Uterus (tissue), 4 donors: ENCODE measurements around the gene PLCG1. TPM values are rescaled to one million over a fixed set of nuclear protein-coding genes. Genes with fewer than 3 reads are reported as not detected.
"Not testable (repeated sequence)": the region's sequence is repeated elsewhere in the genome, so short reads cannot be mapped to it uniquely, and the experiment has no call there.

Source experiments
- DNase-seq, 2 donors: peaks; one replicate each; pipeline ENCODE4 v3.0.0-alpha.2; 2019 to 2020
- H3K27ac ChIP-seq, 2 donors: fragments of 200-600 bp; sonication (generic); 1 replicate in 1 of 2; 2 replicates in 1 of 2; pipeline ENCODE4 v1.5.1; 2016 to 2018
- H3K27me3 ChIP-seq, 2 donors: fragments of 200-600 bp; sonication (generic); one replicate each; pipeline ENCODE4 v1.5.1; 2018 to 2019; ENCODE audit warnings: control low read depth in 1 of 2
- H3K36me3 ChIP-seq, 2 donors: fragments of 200-600 bp; sonication (generic); one replicate each; pipeline ENCODE4 v1.5.1; 2019; ENCODE audit warnings: control low read depth in 1 of 2
- H3K4me1 ChIP-seq, 2 donors: fragments of 200-600 bp; sonication (generic); one replicate each; pipeline ENCODE4 v1.5.1; 2018 to 2019; ENCODE audit warnings: control low read depth in 1 of 2
- H3K4me3 ChIP-seq, 2 donors: fragments of 200-600 bp; sonication (generic); 1 replicate in 1 of 2; 2 replicates in 1 of 2; pipeline ENCODE4 v1.5.1; 2018 to 2019; ENCODE audit warnings: mild to moderate bottlenecking in 1 of 2
- H3K9me3 ChIP-seq, 2 donors: fragments of 200-600 bp; sonication (generic); one replicate each; pipeline ENCODE4 v1.5.1; 2019; ENCODE audit warnings: control low read depth in 1 of 2
- POLR2A ChIP-seq, 2 donors: fragments of 450-650 bp; IDR thresholded peaks; one replicate each; pipeline ENCODE4 v1.6.1; 2016; ENCODE audit warnings: antibody characterized with exemption in 2 of 2, mild to moderate bottlenecking in 1 of 2, moderate library complexity in 1 of 2
- intact Hi-C: fragments of 100-400 bp; cut with DNase I; formaldehyde crosslinking; loops from one replicate; pipeline ENCODE4 v1.15.1; 2023; ENCODE audit warnings: low total_unique reads
- total RNA-seq, 4 donors: library from RNA; depleted of rRNA in 3 of 4; stranded (reverse); fragments of >200 nt in 3 of 4; gene quantifications; one replicate each; pipeline versions ENCODE4 v1.1.0 to v1.2.4, GENCODE V29; 2014 to 2023
- TF ChIP-seq, protein P1 (sequence below), 4 experiments: fragments of 200-600 bp in 2 of 4; fragments of 450-650 bp in 2 of 4; sonication (generic) in 2 of 4; IDR thresholded peaks; one replicate each; pipeline ENCODE4 v1.5.1; 2016 to 2019; ENCODE audit warnings: antibody characterized with exemption in 4 of 4, mild to moderate bottlenecking in 2 of 4, moderate library complexity in 1 of 4
- donor health status: DM: yes; HTN: yes; CAD: no.

Gene PLCG1
- total RNA-seq, 4 donors from 2014 or later: 38.8 to 180 (median 138) TPM

DNA sequence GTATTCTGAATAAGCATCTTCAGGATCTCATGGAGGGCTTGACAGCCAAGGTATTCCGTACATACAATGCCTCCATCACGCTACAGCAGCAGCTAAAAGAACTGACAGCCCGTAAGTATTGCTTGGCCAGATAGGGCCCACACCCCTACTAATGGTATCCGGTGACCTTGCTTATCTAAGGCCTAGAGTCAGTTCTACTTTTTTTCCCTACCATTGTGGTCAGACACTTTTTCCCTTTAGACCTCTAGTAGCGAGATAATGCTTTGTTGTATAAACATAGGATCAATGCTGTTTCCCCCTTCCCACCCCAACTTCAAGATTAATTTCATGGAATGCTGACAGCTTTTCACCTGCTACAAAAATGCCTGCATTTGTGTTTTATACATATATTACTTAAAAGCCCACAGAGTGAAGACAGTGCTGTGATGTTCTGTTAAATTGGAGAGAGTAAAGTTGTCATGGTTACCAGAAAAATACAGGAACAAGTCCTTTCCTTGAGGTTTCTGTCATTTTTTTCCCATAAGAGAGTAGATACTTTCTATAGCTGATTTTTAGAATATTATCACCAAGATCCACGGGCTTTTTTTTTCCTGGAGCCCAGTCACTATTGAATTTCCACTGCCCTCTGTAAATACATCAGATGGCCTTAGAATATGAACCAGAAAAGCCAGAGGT, 20.9 kb upstream of the PLCG1 start:
- no peaks in the 10 kb centered on the region for H3K27me3 ChIP-seq
- H3K4me1 ChIP-seq: no peaks in the 10 kb centered on the region
- intact Hi-C loops: no loop called here
- no peaks in the 10 kb centered on the region for H3K36me3 ChIP-seq
- no peaks in the 10 kb centered on the region for H3K9me3 ChIP-seq
- H3K27ac ChIP-seq: no peak overlapping the region
- TF ChIP-seq, protein P1, sequence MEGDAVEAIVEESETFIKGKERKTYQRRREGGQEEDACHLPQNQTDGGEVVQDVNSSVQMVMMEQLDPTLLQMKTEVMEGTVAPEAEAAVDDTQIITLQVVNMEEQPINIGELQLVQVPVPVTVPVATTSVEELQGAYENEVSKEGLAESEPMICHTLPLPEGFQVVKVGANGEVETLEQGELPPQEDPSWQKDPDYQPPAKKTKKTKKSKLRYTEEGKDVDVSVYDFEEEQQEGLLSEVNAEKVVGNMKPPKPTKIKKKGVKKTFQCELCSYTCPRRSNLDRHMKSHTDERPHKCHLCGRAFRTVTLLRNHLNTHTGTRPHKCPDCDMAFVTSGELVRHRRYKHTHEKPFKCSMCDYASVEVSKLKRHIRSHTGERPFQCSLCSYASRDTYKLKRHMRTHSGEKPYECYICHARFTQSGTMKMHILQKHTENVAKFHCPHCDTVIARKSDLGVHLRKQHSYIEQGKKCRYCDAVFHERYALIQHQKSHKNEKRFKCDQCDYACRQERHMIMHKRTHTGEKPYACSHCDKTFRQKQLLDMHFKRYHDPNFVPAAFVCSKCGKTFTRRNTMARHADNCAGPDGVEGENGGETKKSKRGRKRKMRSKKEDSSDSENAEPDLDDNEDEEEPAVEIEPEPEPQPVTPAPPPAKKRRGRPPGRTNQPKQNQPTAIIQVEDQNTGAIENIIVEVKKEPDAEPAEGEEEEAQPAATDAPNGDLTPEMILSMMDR (IDR thresholded peaks at IDR 0.05): no peak
- no peak for TF ChIP-seq POLR2A (IDR thresholded peaks at IDR 0.05)
- DNase-seq: no peak
- no peak overlapping the region for H3K4me3 ChIP-seq

DNA sequence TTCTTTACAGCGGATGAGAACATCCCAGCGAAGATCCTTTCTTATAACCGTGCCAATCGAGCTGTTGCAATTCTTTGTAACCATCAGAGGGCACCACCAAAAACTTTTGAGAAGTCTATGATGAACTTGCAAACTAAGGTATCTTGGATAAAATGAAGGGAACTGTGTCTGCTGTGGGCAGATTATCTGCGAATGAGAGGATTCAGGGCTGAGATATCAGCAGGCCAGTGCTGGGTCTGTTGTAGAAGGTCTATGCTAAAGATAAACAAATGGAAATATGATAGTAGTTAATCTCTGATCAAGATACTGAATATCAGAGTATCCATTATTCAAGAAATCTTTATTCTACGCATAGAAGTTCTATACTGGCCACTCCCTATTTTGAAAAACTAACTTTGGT, 19.2 kb upstream of the PLCG1 start:
- H3K9me3 ChIP-seq, H3K27ac ChIP-seq, H3K36me3 ChIP-seq, DNase-seq, intact Hi-C loops, H3K4me3 ChIP-seq, H3K27me3 ChIP-seq, H3K4me1 ChIP-seq: not testable (repeated sequence)

DNA sequence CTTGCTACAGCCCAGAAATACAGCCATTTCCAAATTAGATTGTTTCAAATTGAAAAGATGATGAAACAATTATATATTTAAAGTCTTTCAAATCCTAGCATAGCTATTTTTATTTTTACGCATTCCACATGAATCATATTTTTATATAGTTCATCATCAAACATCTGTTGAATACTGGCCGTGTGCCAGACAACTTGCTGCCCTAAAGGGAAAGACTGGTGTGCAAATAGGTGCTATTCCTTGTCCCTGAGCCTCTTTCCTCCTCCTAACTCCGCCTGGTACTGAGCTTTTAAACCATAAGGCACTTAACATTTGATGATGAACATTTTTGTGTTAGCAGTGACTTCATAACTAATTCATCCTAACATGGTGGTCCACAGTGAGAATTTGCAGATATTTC, 18.7 kb upstream of the PLCG1 start:
- H3K27me3 ChIP-seq: no peaks in the 10 kb centered on the region
- H3K4me3 ChIP-seq: no peak overlapping the region
- no peaks in the 10 kb centered on the region for H3K9me3 ChIP-seq
- TF ChIP-seq POLR2A (IDR thresholded peaks at IDR 0.05): no peak
- TF ChIP-seq, protein P1 (IDR thresholded peaks at IDR 0.05): no peak
- intact Hi-C loops: no loop called here
- H3K27ac ChIP-seq: no peak overlapping the region
- no peaks in the 10 kb centered on the region for H3K4me1 ChIP-seq
- H3K36me3 ChIP-seq: no peaks in the 10 kb centered on the region
- no peak for DNase-seq

DNA sequence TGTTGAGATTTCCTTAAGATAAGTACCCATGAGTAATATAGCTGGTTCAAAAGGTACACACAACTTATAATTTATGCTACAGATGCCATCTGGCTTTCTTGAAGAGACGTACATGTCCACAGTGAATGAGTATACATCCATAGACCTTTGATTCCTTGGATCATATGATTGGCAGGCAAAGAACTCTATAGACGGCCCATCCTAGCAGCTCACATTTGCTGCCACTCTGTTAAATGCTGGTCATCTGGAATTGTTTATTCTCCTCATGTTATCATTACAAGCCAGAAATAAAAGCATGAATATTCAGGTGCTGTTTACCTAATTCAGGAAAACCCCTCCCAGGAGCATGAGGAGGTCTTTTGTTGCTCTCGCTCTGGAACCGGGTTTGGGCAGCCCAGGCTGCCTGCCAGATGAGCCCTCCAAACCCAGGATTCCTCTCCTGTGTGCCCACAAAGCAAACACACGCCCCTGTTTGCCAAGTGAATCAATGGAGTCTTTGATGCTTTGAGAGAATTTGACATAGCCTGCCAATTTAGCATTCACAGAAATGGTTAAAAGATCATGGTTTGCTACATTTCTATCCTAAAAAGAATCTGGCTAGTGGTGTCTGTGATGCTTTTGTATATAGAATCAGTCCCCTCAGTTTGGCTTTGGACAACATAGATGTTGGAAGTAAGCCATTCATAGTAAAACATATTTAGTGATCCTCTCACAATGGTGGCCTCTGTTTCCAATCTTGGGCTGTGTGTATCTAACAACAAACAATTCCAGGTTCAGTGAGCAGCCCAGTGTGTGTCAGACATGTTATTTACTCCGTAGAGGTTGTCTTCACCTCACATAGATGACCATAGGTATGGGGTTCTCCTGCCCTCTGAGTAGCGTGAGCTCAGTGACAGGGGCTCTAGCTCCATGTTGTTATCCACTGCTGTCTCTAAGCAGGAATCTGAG, 17.5 kb upstream of the PLCG1 start:
- H3K36me3 ChIP-seq: no peaks in the 10 kb centered on the region
- no peak for DNase-seq
- no peak overlapping the region for H3K27ac ChIP-seq

DNA sequence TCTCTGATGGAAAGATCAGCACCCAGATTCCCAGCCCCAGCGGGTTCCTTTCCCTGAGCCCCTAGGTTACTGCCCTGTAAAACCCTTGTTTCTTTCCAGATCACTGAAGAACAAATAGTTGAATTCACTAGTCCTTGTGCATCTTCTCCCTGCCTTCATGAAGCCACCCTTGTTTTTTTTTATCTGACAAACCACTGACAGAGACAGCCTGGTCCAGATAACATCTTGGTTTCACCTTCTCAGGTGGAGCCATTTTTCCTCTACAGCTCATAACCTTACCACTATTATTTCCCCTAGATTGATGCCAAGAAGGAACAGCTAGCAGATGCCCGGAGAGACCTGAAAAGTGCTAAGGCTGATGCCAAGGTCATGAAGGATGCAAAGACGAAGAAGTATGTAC, 15.9 kb upstream of the PLCG1 start:
- H3K9me3 ChIP-seq: no peaks in the 10 kb centered on the region
- no peak for DNase-seq
- H3K27ac ChIP-seq: no peak overlapping the region
- TF ChIP-seq POLR2A (IDR thresholded peaks at IDR 0.05): no peak
- TF ChIP-seq, protein P1 (IDR thresholded peaks at IDR 0.05): no peak
- H3K27me3 ChIP-seq: no peaks in the 10 kb centered on the region
- H3K4me3 ChIP-seq: no peak overlapping the region
- no peaks in the 10 kb centered on the region for H3K36me3 ChIP-seq
- intact Hi-C loops: no loop called here
- no peaks in the 10 kb centered on the region for H3K4me1 ChIP-seq

More for the DNA sequence above, 17.5 kb upstream of the PLCG1 start:
- intact Hi-C loops: no loop called here
- H3K27me3 ChIP-seq: no peaks in the 10 kb centered on the region
- no peak overlapping the region for H3K4me3 ChIP-seq
- H3K4me1 ChIP-seq: no peaks in the 10 kb centered on the region
- TF ChIP-seq, protein P1 (IDR thresholded peaks at IDR 0.05): no peak
- TF ChIP-seq POLR2A (IDR thresholded peaks at IDR 0.05): no peak
- no peaks in the 10 kb centered on the region for H3K9me3 ChIP-seq
